ENCODE data around the gene QKI. TPM values are rescaled to one million over a fixed set of nuclear protein-coding genes. Genes with fewer than 3 reads are reported as not detected.

QKI gene
- polyA plus RNA-seq, 1 donor (not counting 4 experiments of a cell fraction or from before 2014, with no cell fraction given) = 53.3 TPM

DNA sequence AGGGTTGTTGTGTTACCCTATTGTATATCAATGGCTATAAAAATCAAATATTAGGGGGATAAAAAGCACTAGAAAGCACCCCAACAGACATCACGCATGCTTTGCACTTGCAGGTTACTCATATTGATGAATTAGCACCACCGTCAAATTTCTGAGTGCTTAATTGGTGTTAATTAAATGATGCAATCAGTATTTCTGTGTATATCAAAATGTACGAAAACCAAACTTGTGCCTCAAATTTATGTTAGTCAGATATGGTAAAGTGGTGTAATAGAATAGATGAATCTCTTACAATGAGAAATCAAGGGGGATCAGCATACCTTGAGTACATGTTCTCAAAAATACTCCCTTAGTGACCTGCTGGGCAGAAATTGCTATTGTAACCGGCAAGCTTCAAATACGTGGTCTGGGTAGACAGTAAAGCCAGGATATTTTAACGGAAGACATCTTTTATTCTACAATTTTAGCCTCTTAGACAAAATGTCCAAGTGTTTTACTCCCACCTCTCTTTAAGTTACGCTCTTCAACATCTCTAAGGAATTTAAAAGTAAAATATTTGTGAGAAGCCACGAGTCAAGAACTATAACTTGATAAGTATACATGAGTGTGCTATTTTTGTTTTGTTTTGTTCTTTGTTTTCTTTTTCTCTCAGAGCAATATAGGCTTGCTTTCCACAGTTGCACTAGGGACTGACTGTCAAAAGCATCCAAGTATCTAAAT lies 166.0 kb downstream of the QKI start:
- Histone ChIP-seq H3K79me2 (ENCODE audit: control insufficient read depth, insufficient read depth, low read length) (no peaks in the 10 kb centered on the region), H3K4me1 (ENCODE audit: control insufficient read depth, extremely low read depth, insufficient read depth, low read length) (peaks cover 9% of the 10 kb centered on the region), H3K27ac (ENCODE audit: control insufficient read depth, insufficient read depth, low read length) (no peak overlapping the region), H3K4me2 (ENCODE audit: control insufficient read depth, extremely low read depth, insufficient read depth, low read depth, low read length) (no peak overlapping the region), H4K20me1 (ENCODE audit: control insufficient read depth, extremely low read depth, insufficient read depth, low read length) (no peaks in the 10 kb centered on the region), H3K36me3 (ENCODE audit: control insufficient read depth in 2 of 2, extremely low read depth in 1 of 2, insufficient read depth in 2 of 2, low read length in 2 of 2) (no peaks in the 10 kb centered on the region), H3K9ac (ENCODE audit: control insufficient read depth, extremely low read depth, insufficient read depth, low read length) (no peak overlapping the region), H3K27me3 (ENCODE audit: control insufficient read depth, extremely low read depth, insufficient read depth, low read length) (no peaks in the 10 kb centered on the region), H2AFZ (ENCODE audit: control insufficient read depth, low read length) (no peak overlapping the region), H3K9me1 (ENCODE audit: control insufficient read depth, extremely low read depth, insufficient read depth, low read length) (no peaks in the 10 kb centered on the region), H3K4me3 (ENCODE audit: control insufficient read depth in 2 of 3, extremely low read depth in 1 of 3, insufficient read depth in 2 of 3, low read depth in 1 of 3, low read length in 3 of 3) (no peak overlapping the region), H3K9me3 (ENCODE audit: control insufficient read depth, low read depth, low read length) (no peaks in the 10 kb centered on the region)
- no peak for DNase-seq (ENCODE audit: low read depth, low spot score)
- no peak for TF ChIP-seq EZH2 (IDR thresholded peaks at IDR 0.05; ENCODE audit: low read length)
- TF ChIP-seq, protein P1, sequence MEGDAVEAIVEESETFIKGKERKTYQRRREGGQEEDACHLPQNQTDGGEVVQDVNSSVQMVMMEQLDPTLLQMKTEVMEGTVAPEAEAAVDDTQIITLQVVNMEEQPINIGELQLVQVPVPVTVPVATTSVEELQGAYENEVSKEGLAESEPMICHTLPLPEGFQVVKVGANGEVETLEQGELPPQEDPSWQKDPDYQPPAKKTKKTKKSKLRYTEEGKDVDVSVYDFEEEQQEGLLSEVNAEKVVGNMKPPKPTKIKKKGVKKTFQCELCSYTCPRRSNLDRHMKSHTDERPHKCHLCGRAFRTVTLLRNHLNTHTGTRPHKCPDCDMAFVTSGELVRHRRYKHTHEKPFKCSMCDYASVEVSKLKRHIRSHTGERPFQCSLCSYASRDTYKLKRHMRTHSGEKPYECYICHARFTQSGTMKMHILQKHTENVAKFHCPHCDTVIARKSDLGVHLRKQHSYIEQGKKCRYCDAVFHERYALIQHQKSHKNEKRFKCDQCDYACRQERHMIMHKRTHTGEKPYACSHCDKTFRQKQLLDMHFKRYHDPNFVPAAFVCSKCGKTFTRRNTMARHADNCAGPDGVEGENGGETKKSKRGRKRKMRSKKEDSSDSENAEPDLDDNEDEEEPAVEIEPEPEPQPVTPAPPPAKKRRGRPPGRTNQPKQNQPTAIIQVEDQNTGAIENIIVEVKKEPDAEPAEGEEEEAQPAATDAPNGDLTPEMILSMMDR (optimal IDR thresholded peaks at IDR 0.05 in 1 of 3, IDR thresholded peaks at IDR 0.05 in 1 of 3, conservative IDR thresholded peaks at IDR 0.05 in 1 of 3; ENCODE audit: extremely low read depth in 1 of 3, insufficient read depth in 2 of 3, low read length in 3 of 3) = no peak
- dilution Hi-C loops (cut with MboI; ENCODE audit: extremely low pct_ligation_motif_present, low sequenced_read_pairs) = no loop called here
- no peak for FAIRE-seq

- Histone ChIP-seq H3K79me2 (ENCODE audit: control insufficient read depth, insufficient read depth, low read length) (no peaks in the 10 kb centered on the region), H4K20me1 (ENCODE audit: control insufficient read depth, extremely low read depth, insufficient read depth, low read length) (no peaks in the 10 kb centered on the region), H3K27ac (ENCODE audit: control insufficient read depth, insufficient read depth, low read length) (no peak overlapping the region), H3K27me3 (ENCODE audit: control insufficient read depth, extremely low read depth, insufficient read depth, low read length) (no peaks in the 10 kb centered on the region), H3K9me1 (ENCODE audit: control insufficient read depth, extremely low read depth, insufficient read depth, low read length) (no peaks in the 10 kb centered on the region), H3K4me3 (ENCODE audit: control insufficient read depth in 2 of 3, extremely low read depth in 1 of 3, insufficient read depth in 2 of 3, low read depth in 1 of 3, low read length in 3 of 3) (no peak overlapping the region), H3K4me2 (ENCODE audit: control insufficient read depth, extremely low read depth, insufficient read depth, low read depth, low read length) (no peak overlapping the region), H3K36me3 (ENCODE audit: control insufficient read depth in 2 of 2, extremely low read depth in 1 of 2, insufficient read depth in 2 of 2, low read length in 2 of 2) (no peaks in the 10 kb centered on the region), H3K9me3 (ENCODE audit: control insufficient read depth, low read depth, low read length) (no peaks in the 10 kb centered on the region), H3K4me1 (ENCODE audit: control insufficient read depth, extremely low read depth, insufficient read depth, low read length) (peaks cover 22% of the 10 kb centered on the region), H3K9ac (ENCODE audit: control insufficient read depth, extremely low read depth, insufficient read depth, low read length) (no peak overlapping the region), H2AFZ (ENCODE audit: control insufficient read depth, low read length) (no peak overlapping the region)
- no peak for DNase-seq (ENCODE audit: low read depth, low spot score)
- FAIRE-seq = no peak
- TF ChIP-seq, protein P1 (optimal IDR thresholded peaks at IDR 0.05 in 1 of 3, IDR thresholded peaks at IDR 0.05 in 1 of 3, conservative IDR thresholded peaks at IDR 0.05 in 1 of 3; ENCODE audit: extremely low read depth in 1 of 3, insufficient read depth in 2 of 3, low read length in 3 of 3) = no peak
- no peak for TF ChIP-seq EZH2 (IDR thresholded peaks at IDR 0.05; ENCODE audit: low read length)
- dilution Hi-C loops (cut with MboI; ENCODE audit: extremely low pct_ligation_motif_present, low sequenced_read_pairs) = no loop called here
Observed at GRCh38 chr6:163583558-163583957, 169.0 kb downstream of the QKI start.

All from keratinocyte (primary cell).